NCI-H69 (cell line): Measurements from ENCODE around the gene ZNF710.
"Not testable (repeated sequence)": the region's sequence is repeated elsewhere in the genome, so short reads cannot be mapped to it uniquely, and the experiment has no call there.

Experiments
- DNase-seq: peaks from one replicate; lab custom pipeline; 2025; lab: John Stamatoyannopoulos, UW

The ZNF710 gene

GRCh38 chr15:90062023-90062442 lies 60.9 kb downstream of the ZNF710 start:
- peak; percentile 91 for DNase-seq

GRCh38 chr15:90062462-90062932 lies 61.4 kb downstream of the ZNF710 start:
- DNase-seq, result peak; percentile 95

DNA sequence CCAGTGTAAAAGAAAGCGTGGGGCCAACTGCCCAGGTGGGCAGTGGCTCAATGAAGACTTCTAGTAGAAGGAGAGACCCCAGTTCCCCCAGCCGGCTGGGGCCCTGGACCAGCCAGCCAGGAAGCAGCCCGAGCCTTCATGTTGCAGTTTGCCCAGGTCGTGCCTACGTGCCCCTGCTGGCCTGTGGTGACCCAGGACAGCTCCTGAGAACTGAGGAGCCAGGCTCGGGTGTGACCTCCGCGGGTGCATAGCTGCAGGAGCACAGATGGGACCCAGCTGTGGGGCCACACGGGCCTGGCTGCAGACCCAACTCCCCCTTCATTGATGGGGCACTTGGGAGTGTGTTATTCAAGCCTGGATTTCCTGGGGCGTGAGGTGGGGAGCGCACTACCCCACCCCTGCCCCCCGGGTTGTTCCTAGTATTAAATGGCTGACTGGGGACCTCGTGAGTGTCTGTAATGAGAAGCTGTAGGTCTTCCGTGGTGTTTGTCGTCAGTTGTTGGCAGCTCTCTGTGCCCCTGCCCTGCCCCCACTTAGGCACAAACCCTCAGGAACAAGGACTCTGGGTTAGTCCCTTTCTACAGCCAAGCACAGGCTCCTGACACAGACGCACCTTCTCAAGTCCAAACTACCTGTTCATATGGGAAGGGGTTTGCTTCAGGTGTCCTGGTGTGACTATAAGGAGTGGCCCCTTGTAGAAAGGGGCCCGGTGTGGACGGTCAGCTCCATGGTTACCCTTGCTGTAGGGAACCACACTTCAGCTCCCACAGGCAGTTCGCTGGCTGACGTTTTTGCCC lies 62.0 kb downstream of the ZNF710 start:
- peak; percentile 28 for DNase-seq

- DNase-seq, result peak; percentile 17
Observed at GRCh38 chr15:90063770-90064247, 62.7 kb downstream of the ZNF710 start.

DNA sequence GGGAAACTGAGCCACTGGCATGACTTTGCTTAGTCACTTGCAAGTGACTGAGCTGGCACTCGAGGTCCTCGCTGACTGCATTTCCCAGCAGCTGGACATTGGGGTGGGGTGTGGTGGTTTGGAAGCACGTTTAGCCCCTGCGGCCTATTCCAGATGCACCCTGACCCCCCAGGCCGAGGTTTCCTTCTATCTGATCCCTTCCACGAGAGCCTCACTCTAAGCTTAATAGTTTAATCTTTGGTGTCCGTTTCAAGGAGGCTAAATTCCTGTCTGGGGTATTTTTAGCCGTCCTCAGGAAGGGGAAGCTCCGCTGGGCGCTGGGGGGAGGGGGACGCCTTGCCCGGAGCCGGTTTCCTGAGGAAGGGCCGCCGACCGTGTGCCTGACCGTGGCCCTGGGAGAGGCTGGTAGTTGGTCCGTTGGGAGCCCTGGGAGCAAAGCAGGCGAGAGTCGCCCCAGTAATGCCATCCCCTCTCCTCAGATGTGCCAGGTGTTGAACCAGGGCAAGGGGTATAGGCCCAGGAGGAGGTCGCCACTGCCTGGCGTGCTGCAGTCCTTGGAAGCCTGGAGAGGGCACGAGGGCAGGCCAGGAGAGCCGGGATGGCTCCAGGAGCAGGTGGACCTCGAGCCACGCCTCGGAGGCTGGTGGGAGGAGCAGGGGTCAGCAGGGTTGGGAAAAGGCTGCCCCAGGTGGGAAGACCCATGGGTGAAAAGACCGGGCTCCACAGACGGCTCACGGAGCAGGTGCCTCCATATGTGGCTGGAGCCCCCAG lies 64.0 kb downstream of the ZNF710 start:
- no peak for DNase-seq

DNA sequence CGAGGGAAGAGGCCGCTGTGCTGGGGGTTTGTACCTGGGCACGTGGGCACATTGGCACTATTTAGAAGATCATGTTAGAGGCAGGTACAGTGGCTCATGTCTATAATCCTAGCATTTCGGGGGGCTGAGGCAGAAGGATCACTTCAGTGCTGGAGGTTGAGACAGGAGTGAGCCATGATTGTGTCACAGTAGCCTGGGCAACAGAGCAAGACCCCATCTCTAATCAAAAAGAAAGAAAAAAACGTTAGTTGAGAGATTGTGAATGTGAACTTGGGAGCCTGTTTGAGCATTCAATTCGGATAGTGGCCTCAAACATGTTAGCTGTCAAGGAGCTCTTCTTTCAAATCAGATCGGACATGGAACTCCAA lies 64.5 kb downstream of the ZNF710 start:
- DNase-seq, result no peak

- no peak for DNase-seq
Observed at GRCh38 chr15:90067181-90067952, 66.2 kb downstream of the ZNF710 start.

DNA sequence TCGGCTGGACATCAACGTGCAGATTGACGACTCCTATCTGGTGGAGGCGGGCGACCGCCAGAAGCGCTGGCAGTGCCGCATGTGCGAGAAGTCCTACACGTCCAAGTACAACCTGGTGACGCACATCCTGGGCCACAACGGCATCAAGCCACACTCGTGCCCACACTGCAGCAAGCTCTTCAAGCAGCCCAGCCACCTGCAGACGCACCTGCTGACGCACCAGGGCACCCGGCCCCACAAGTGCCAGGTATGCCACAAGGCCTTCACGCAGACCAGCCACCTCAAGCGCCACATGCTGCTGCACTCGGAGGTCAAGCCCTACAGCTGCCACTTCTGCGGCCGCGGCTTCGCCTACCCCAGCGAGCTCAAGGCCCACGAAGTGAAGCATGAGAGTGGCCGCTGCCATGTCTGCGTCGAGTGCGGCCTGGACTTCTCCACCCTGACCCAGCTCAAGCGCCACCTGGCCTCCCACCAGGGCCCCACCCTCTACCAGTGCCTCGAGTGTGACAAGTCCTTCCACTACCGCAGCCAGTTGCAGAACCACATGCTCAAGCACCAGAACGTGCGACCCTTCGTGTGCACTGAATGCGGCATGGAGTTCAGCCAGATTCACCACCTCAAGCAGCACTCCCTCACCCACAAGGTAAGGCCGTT lies 67.0 kb downstream of the ZNF710 start:
- DNase-seq, result no peak

- DNase-seq, result not testable (repeated sequence)
Observed at GRCh38 chr15:90070623-90071022, 69.5 kb downstream of the ZNF710 start.

GRCh38 chr15:90071220-90071807 lies 70.2 kb downstream of the ZNF710 start:
- DNase-seq, result peak; percentile 75

GRCh38 chr15:90072978-90073640 lies 72.0 kb downstream of the ZNF710 start:
- no peak for DNase-seq

- no peak for DNase-seq
Observed at GRCh38 chr15:90074023-90074422, 72.9 kb downstream of the ZNF710 start.

- DNase-seq, result no peak
Observed at GRCh38 chr15:90074916-90075315, 73.8 kb downstream of the ZNF710 start.

DNA sequence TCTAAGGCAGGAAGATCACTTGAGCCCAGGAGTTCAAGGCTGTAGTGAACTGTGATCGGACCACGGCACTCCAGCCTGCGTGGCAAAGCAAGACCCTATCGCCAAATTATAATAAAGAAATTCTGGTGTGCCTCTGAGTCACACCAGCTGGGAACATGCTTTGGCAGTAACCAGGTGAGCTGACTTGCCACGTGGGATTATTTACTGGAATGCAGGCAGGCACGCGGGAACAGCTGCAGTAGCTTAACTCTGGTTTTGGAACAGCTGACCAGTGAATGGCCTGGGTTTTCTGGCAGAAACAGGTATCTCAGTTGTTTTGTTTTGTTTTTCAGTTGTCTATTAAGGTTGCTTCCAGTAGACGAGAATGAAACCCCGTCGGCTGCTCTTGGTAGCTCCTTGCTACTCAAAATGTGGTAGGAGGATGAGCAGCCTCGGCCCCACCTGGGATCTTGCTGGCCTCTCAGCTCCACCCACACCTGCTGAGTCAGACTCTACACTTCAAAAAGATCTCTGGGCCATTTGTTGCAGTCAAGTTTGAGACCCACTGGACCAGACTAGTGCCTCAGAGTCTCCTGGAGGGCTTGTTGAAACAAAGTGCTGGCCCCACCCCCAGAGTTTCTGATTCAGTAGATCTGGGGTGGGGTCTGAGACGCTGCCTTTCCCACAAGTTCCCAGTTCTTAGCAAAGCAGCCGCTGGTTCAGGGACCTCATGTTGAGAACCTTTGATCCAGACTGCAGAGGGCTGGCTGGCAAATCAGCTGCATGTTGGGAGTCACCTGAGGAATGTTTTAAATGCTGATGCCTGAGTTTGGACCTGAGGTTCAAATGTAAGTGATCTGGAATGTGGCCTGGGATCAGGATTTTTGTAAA lies 74.5 kb downstream of the ZNF710 start:
- no peak for DNase-seq

GRCh38 chr15:90076716-90077115 lies 75.6 kb downstream of the ZNF710 start:
- DNase-seq, result no peak

DNA sequence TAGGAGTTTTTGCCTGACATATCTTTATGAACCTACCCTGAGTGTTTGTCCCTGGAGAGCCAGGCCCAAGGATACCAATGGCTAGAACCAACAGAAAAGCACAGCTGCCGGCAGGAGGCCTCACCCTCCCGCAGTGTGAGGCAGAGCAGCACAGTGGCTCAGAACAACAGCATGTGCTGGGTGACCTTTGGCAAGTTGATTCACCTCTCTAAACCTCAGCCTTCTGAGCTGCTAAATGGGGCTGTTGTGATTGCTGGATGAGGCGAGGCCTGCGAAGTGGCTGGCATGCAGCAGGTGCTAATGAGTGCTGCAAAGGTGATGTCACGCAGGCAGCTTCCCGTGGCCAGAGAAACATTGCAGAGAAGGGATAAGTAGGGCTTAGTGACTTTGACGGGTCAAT lies 77.8 kb downstream of the ZNF710 start:
- DNase-seq, result no peak

GRCh38 chr15:90079619-90080457 lies 78.7 kb downstream of the ZNF710 start:
- no peak for DNase-seq

- DNase-seq, result no peak
Observed at GRCh38 chr15:90080458-90080755, 79.3 kb downstream of the ZNF710 start.

DNA sequence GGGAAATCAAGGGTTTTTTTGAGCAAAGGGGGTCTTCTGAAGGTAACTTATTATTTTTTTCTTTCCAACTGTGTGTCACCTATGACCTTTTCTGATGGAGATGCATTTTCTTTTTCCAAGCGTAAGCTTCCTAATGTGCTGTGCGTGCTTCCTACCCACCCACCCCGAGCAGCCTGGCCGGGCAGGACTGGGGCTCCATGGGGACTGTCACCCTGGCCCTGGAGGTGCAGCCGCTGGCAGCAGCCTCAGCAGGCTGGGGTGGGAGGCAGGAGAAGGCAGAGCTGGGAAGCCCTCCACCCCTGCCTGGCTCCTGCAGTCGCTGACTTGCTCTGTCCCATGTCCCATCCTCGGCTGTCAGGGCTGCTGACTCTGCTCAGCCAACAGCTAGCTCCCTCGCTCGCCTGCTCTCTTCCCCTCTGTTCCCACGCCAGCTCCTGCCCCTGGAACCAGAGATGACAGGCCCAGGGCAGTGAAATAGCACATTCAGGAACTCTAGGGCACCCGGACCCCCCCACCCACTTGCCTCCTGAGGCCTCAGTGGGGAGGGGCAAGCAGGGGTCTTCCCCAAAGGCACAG lies 79.8 kb downstream of the ZNF710 start:
- DNase-seq, result no peak
